Calu3 (cell line): ENCODE measurements around the gene KLK13. TPM values are rescaled to one million over a fixed set of nuclear protein-coding genes. Genes with fewer than 3 reads are reported as not detected.

Experiments
- BruUV-seq: library from RNA; stranded (reverse); fragments of 400-500 nt; replicated peaks from 2 replicates; lab custom pipeline; 2021; lab: Mats Ljungman, UMichigan
- CTCF ChIA-PET: fragments of 300-600 bp; sonication (Branson Sonifier 250); formaldehyde crosslinking; loops from one replicate; lab custom pipeline; 2022; ENCODE audit warnings: antibody characterized with exemption; lab: Charles Lee
- DNase-seq: peaks from one replicate; pipeline ENCODE4 v3.0.0; 2022
- H3K27ac Mint-ChIP-seq: one replicate; pipeline ENCODE4 v1.8.0; 2022; ENCODE audit warnings: mixed read lengths; ENCODE audit not compliant: unreplicated experiment
- H3K27me3 Mint-ChIP-seq: one replicate; pipeline ENCODE4 v1.8.0; 2022; ENCODE audit warnings: mixed read lengths; ENCODE audit not compliant: unreplicated experiment
- H3K36me3 Mint-ChIP-seq: one replicate; pipeline ENCODE4 v1.8.0; 2022; ENCODE audit warnings: mild to moderate bottlenecking, moderate library complexity, mixed read lengths; ENCODE audit not compliant: insufficient read depth, unreplicated experiment
- H3K4me1 Mint-ChIP-seq: one replicate; pipeline ENCODE4 v1.8.0; 2022; ENCODE audit warnings: mild to moderate bottlenecking, low read depth, mixed read lengths; ENCODE audit not compliant: unreplicated experiment
- H3K4me3 Mint-ChIP-seq: one replicate; pipeline ENCODE4 v1.8.0; 2022; ENCODE audit warnings: mild to moderate bottlenecking, low read depth, moderate library complexity, mixed read lengths; ENCODE audit not compliant: unreplicated experiment
- H3K9me3 Mint-ChIP-seq: one replicate; pipeline ENCODE4 v1.8.0; 2022; ENCODE audit warnings: low read depth, mixed read lengths; ENCODE audit not compliant: unreplicated experiment
- intact Hi-C: fragments of 100-400 bp; cut with micrococcal nuclease; formaldehyde crosslinking; loops from one replicate; pipeline ENCODE4 v1.10.0; 2022; ENCODE audit not compliant: unreplicated experiment
- total RNA-seq: library from RNA; stranded (reverse); gene quantifications from 2 replicates; pipeline ENCODE4 v1.2.3, GENCODE V29; 2022
- TF ChIP-seq, protein P1 (sequence below): fragments of 200-600 bp; IDR thresholded peaks from one replicate; pipeline ENCODE4 v1.8.0; 2022; ENCODE audit warnings: antibody characterized with exemption; ENCODE audit not compliant: unreplicated experiment

Gene KLK13
- total RNA-seq, 1 experiment from 2014 or later = not detected

DNA sequence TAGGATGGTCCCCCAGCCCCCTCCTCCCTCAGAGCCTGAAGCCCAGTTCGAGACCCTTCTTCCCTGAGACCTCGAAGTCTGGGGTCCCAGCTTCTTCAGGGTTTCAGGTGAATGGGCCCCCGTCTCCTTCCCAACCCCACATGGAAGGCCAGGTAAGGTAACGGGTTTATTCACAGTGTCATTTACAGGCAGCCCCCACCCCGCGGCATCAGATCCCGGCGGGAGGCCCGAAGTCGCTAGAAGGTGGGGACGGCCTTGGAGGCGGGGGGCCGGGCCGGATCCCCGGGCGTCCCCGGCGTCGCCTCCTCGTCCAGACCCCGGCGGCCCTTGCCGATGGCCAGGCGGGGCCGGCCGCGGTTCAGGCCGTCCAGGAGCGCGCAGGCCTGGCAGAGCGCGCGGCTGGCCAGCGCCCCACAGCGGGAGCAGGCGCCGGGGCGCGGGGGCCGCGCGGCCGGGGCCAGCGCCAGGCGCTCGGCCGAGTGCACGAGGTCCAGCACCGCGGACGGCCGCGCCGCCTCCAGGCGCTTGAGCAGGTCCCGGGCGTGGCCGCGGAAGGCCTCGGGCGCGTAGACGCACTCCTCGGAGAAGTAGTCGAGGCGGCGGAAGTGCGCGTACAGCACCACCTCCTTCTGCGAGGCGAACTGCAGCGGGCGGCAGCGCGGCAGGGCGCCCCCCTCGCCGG lies 33.6 kb upstream of the KLK13 start:
- BruUV-seq = no TSS peak
- no peak for DNase-seq
- CTCF ChIA-PET = no interaction called here
- no peaks in the 10 kb centered on the region for H3K9me3 Mint-ChIP-seq
- intact Hi-C loops = loop anchor here (5.0 kb wide), 2 partner anchors 191 to 296 kb away; no protein-coding TSS in a partner anchor
- H3K27me3 Mint-ChIP-seq = no peaks in the 10 kb centered on the region
- TF ChIP-seq, protein P1, sequence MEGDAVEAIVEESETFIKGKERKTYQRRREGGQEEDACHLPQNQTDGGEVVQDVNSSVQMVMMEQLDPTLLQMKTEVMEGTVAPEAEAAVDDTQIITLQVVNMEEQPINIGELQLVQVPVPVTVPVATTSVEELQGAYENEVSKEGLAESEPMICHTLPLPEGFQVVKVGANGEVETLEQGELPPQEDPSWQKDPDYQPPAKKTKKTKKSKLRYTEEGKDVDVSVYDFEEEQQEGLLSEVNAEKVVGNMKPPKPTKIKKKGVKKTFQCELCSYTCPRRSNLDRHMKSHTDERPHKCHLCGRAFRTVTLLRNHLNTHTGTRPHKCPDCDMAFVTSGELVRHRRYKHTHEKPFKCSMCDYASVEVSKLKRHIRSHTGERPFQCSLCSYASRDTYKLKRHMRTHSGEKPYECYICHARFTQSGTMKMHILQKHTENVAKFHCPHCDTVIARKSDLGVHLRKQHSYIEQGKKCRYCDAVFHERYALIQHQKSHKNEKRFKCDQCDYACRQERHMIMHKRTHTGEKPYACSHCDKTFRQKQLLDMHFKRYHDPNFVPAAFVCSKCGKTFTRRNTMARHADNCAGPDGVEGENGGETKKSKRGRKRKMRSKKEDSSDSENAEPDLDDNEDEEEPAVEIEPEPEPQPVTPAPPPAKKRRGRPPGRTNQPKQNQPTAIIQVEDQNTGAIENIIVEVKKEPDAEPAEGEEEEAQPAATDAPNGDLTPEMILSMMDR = no peak
- no peak overlapping the region for H3K27ac Mint-ChIP-seq
- peaks cover 29% of the 10 kb centered on the region for H3K4me1 Mint-ChIP-seq
- H3K36me3 Mint-ChIP-seq = peaks cover 47% of the 10 kb centered on the region
- H3K4me3 Mint-ChIP-seq = no peak overlapping the region

DNA sequence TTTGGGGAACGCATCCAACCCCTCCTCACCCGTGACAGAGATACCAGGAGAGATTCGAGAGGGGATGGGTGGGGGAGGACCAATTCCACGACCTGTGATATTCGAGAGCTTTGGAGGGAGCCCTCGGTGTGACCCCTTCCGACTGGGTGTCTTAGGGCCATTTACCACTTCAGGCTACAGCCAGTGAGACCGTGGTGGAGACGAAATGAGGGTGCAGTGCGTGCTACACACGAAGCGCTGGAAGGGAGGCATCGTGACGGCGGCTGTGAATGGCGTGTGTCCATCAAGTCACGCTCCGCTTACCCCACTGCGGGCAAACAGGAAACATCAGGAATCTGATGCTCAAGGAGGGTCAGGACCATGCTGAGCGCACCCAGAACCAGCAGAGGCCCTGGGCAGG lies 32.9 kb upstream of the KLK13 start:
- intact Hi-C loops = loop anchor here (1.0 to 5.0 kb wide), 4 partner anchors 76 to 295 kb away; no protein-coding TSS in a partner anchor
- no TSS peak for BruUV-seq
- no peak for DNase-seq
- TF ChIP-seq, protein P1 = no peak
- H3K4me3 Mint-ChIP-seq = no peak overlapping the region
- CTCF ChIA-PET = no interaction called here
- H3K4me1 Mint-ChIP-seq = peaks cover 33% of the 10 kb centered on the region
- no peak overlapping the region for H3K27ac Mint-ChIP-seq
- H3K36me3 Mint-ChIP-seq = peaks cover 40% of the 10 kb centered on the region
- H3K9me3 Mint-ChIP-seq = no peaks in the 10 kb centered on the region
- H3K27me3 Mint-ChIP-seq = no peaks in the 10 kb centered on the region

GRCh38 chr19:51097166-51097738 lies 32.4 kb upstream of the KLK13 start:
- TF ChIP-seq, protein P1 = peak; percentile 75
- Mint-ChIP-seq H3K36me3 (peaks cover 35% of the 10 kb centered on the region), H3K4me1 (peaks cover 33% of the 10 kb centered on the region), H3K4me3 (no peak overlapping the region), H3K27me3 (no peaks in the 10 kb centered on the region), H3K9me3 (no peaks in the 10 kb centered on the region), H3K27ac (no peak overlapping the region)
- peak; percentile 93 for DNase-seq
- CTCF ChIA-PET = interaction anchor here (1.1 to 1.9 kb wide), 4 partner anchors 76 to 393 kb away, joined by 4 to 37 read pairs (median 10); no protein-coding TSS in a partner anchor
- BruUV-seq = no TSS peak
- intact Hi-C loops = loop anchor here (1.0 to 5.0 kb wide), 4 partner anchors 76 to 295 kb away; no protein-coding TSS in a partner anchor

- Mint-ChIP-seq H3K36me3 (peaks cover 35% of the 10 kb centered on the region), H3K27ac (no peak overlapping the region), H3K27me3 (no peaks in the 10 kb centered on the region), H3K9me3 (no peaks in the 10 kb centered on the region), H3K4me1 (peaks cover 38% of the 10 kb centered on the region), H3K4me3 (no peak overlapping the region)
- no TSS peak for BruUV-seq
- intact Hi-C loops = loop anchor here (1.0 to 5.0 kb wide), 4 partner anchors 75 to 294 kb away; no protein-coding TSS in a partner anchor
- CTCF ChIA-PET = interaction anchor here (0.9 to 1.9 kb wide), 5 partner anchors 76 to 540 kb away, joined by 3 to 37 read pairs (median 9); no protein-coding TSS in a partner anchor
- TF ChIP-seq, protein P1 = peak; percentile 61
- peak; percentile 39 for DNase-seq
Observed at GRCh38 chr19:51096473-51097165, 31.7 kb upstream of the KLK13 start.
